ENCODE results near the gene TULP4.

TULP4 gene

DNA sequence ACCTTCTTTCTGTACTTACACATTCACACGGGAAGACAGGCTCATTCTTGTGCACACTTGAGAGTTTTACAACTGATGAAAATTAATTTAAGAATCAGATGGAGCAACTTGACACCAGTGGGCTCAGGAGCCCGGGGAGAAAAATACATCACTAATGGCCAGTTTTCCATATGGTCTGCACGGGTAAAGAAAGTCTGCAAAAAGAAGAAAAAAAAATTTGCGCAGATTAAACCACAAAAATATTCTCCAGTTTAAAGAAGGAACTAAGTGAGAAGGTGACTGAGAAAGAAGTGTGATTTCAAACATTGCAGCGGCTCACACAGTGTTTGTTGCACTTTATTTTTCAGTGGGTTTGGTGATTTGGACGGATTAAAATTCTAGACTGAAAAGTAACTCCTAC, at the start of gene TULP4:
Gene TULP4 (plus strand): TSS at position 301 of the 400 bp plus-strand sequence. CDS start 1,552 bp downstream, outside the sequence.
- DNase-seq (ENCODE audit: low read depth in 1 of 2, low spot score in 1 of 2): no peak

DNA sequence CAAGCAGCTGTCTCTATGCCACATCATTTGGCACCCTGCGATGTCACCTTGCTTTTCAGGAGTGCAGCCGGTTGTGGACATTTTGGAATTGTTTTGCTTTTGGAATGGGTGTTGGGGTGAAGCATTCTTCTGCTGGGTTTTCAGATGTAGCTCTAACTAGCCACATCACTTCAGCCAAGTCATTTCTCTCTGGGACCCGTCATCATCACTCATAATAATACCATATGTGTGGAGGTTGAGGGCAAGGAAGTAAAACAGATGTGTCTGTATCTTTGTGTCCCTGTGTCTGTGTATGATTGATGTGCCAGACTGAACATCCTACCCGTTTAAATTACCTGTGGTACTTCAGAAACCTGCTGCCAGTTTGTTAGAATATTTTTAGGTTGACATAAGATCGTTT, 49.5 kb upstream of the TULP4 start:
- DNase-seq (ENCODE audit: low read depth in 1 of 2, low spot score in 1 of 2): no peak

- DNase-seq (ENCODE audit: low read depth in 1 of 2, low spot score in 1 of 2): no peak
These were observed 48.1 kb upstream of the TULP4 start for GRCh38 chr6:158264180-158264579.

DNA sequence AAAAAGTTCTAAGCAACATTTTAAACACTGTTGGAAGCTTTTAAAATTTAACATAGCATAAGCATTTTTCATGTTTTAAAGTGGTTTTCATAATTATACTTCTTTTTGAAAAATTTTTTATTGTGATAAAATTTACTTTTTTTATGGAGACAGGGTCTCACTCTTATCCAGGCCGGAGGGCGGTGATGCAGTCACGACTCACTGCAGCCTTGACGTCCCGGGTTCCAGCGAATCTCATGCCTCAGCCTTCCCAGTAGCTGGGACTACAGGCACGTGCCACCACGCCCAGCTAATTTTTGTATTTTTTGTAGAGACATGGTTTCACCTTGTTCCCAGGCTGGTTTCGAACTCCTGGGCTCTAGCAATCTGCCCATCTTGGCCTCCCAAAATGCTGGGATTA, 46.1 kb upstream of the TULP4 start:
- DNase-seq (ENCODE audit: low read depth in 1 of 2, low spot score in 1 of 2): no peak

DNA sequence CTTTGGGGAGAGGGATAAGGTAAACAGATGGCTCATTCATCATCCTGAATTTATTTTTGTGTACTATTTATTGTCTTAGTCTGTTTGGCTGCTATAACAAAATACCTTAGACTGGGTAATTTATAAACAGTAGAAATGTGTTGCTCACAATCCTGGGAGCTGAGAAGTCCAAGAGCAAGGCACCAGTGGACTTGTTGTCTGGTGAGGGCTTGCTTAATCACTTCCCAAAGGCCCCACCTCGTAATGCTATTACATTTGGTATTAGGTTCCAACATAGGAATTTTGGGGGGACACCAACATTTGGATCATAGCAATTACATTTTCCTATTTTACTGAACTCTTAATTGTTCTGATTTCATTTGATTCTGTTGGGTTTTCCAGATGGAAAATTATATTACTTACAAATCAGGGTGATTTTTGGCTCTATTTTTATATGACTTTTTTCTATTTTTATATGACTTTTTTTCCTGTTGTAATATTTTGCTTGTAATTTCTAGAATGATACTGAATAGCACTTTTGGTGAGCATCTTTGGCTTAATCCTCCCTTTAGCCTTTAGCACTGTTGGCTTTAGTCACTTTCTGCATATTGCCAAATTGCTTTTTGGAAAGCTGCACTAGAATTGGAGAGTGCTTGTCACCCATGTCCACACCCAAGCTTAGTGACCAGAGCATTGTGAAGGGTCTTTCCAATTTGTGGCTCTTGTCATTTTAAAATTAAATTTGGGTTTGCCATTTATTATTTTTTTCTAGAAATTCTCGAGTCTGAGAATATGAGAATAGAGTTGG, 43.7 kb upstream of the TULP4 start:
- no peak for DNase-seq (ENCODE audit: low read depth in 1 of 2, low spot score in 1 of 2)

DNA sequence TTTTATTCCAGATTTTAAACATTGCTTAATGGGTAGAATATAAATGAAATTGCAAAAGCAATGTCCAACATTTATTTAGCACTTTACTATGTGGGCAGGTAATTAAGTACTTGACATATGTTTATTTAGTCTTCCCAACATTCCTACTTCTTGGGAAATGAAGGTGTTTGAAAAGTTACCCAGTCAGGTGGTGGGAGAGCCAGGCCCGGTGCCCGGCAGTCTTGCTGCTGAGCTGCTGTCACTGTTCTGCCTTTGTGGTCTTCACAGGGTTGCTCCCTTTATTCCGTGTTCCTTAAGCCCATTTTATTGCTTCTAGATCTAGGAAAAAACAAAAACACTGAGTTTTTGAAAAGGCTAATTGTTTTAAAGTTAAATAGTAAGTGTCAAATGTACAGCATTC, 42.6 kb upstream of the TULP4 start:
- DNase-seq (ENCODE audit: low read depth in 1 of 2, low spot score in 1 of 2): no peak

- DNase-seq (ENCODE audit: low read depth in 1 of 2, low spot score in 1 of 2): no peak
These were observed 41.7 kb upstream of the TULP4 start for GRCh38 chr6:158270389-158271127.

DNA sequence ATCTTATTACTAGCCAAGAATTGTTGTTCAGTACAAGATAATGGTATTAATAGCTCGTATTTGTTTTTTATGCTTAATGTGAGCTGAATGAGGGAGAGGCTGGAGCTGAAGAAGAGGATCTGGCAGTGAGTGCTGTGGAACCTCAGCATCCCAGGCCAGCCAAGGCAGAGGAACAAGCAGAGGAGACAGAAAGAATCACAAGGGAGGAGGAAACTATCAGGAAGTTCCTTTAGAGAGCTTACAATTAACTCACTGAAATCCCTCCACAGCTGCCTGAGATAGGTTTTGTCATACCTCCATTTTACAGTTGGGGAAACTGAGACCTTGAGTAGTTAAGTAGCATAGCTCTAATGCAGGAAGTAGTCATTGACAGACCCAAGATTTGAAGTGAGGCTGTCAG, 39.9 kb upstream of the TULP4 start:
- no peak for DNase-seq (ENCODE audit: low read depth in 1 of 2, low spot score in 1 of 2)

DNA sequence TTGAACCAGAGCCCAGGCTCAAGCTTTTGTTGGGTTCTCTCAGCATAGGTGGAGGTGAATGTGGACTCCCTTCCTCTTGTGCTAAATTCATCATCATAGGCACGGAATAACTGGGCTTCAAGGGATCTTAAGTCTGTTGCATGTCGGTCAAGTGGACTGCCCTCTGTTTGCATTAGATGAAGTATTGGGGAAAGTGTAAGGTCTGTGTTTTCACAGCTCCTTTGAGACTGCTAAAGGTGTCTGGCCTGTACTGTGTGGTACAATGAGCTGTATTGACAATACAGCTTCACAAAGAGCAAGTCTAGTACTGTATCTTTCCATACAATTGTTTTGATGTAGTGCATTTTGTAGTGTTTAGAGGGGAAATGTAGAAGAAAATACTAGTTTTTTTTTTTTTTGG, 34.3 kb upstream of the TULP4 start:
- DNase-seq (ENCODE audit: low read depth in 1 of 2, low spot score in 1 of 2): no peak

DNA sequence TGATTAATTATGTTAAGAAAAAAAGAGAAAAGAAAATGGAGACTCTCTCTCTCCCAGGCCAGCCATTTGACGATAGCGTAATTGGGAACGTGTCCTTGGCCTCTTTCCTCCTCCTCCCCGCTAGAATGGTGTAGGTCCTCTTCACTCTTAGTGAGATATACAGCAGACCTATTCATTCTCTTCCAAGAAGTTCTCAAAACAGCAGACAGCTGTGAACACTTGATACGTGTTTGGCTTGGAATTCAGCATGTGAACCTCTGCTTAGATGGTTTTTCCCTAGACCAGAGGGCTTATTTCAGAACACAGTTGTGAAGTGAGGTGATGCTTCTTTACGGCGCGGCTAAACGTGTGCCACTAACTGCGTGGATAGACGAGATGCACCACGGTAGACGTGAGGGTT, 32.6 kb upstream of the TULP4 start:
- DNase-seq (ENCODE audit: low read depth in 1 of 2, low spot score in 1 of 2): no peak

DNA sequence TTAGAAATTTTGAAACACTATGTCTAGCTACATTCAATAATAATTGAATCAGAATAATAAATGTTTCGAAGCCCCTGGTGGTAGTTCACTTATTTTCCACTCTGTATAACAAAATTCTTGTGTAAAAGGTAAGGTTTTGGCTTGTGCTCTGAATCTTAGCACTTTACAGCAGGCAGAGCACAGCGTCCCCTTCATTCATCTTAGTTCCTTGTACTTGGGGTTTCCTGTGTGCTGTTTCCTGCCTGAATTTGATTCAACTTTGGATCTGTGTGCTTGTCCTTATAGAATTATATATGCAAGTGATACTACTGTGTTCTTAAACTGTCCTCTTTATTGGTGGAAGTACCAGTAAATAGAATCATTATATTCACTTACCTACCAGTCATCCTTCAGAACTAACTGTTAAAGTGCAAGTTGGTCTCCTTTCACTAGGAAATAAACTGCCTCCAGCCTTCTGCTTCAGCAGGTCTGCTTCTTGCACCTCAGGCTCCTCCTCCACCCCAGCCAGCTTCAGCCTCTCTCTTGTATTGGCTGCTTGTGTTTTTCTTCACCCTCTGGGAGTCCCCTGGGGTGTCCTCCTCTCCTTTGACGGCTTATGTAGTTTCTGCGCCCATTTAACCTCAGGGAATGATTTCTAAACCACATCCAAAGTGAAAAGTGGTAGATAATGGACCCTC, 28.8 kb upstream of the TULP4 start:
- no peak for DNase-seq (ENCODE audit: low read depth in 1 of 2, low spot score in 1 of 2)

- DNase-seq (ENCODE audit: low read depth in 1 of 2, low spot score in 1 of 2): no peak
These were observed 28.0 kb upstream of the TULP4 start for GRCh38 chr6:158284007-158284875.

DNA sequence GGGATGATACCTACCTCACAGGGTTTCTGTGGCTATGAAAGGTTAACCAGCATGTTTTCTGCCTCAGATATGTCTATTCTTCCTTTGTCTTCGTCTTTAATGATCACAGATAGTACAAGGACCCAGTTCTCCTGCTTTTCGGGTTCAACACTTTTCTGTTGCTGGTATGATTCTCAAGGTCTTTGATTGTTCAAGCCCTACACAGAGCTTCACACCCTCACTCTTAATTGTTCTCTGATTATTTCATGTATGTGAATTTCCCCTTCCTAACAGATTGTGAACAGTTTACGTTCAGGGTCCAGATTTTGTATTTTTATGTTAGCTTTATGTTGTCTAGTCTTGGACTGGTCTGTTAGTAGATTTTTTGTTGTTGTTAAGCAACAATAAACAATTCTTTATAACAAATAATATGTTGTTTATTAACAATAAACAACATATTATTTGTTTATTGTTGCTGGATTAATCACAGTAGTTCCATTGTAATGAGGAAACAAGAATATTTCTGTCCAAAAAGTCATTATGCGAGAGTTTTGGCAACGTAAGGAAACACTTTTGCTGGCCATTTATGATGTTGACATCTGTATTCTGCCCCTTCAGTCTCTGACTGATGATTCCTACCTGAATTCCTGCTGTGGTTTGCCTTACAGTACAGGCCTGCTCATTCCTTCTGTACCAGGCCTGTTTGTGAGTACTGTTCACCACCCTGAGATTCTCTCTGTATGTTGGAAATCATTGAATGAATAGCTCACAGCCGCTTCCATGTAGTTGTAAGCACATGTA, 27.2 kb upstream of the TULP4 start:
- DNase-seq (ENCODE audit: low read depth in 1 of 2, low spot score in 1 of 2): no peak

- DNase-seq (ENCODE audit: low read depth in 1 of 2, low spot score in 1 of 2): no peak
These were observed 26.6 kb upstream of the TULP4 start for GRCh38 chr6:158285656-158286021.

DNA sequence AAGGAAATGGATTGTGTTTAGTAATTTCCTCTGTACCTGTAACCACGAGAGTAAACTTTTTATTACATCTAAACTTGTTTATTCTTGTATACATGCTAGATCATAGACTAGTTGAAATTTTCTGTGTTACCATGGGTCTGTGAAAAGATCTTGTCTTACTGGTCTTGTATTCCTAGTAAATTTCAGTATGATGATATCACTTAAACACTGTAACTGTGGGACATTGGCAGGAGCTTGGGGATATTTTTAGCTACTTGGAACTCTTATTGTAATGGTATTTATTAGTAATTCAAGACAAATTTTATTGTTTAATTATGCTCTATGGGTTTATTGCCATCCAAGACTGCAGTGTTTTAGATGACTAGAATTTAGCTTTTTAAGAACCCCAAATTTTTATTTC, 25.9 kb upstream of the TULP4 start:
- no peak for DNase-seq (ENCODE audit: low read depth in 1 of 2, low spot score in 1 of 2)

- no peak for DNase-seq (ENCODE audit: low read depth in 1 of 2, low spot score in 1 of 2)
These were observed 25.2 kb upstream of the TULP4 start for GRCh38 chr6:158287047-158287446.

- DNase-seq (ENCODE audit: low read depth in 1 of 2, low spot score in 1 of 2): no peak
These were observed 22.2 kb upstream of the TULP4 start for GRCh38 chr6:158290040-158290439.

- DNase-seq (ENCODE audit: low read depth in 1 of 2, low spot score in 1 of 2): peak in 1 of 2 donors; percentile 31
These were observed 21.6 kb upstream of the TULP4 start for GRCh38 chr6:158290659-158291058.

- no peak for DNase-seq (ENCODE audit: low read depth in 1 of 2, low spot score in 1 of 2)
These were observed 20.2 kb upstream of the TULP4 start for GRCh38 chr6:158292016-158292415.

DNA sequence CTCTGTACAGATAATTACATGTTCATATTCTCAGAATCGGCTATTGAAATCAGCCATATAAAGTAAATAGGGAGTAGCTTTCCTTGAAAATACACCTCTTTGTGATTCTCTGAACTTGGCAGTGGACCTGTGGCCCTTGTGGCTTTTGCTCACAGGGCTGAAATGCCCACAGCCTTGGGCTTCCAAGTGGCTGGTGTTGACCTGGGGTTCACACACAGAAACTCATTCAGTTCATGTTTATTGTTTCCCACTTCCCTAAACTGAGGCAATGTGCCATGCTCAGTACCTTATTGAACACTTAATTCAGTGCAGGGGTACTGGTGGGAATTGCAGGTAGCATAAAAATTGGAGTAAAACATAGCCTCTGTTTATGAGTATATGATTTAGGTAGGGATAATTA, 19.1 kb upstream of the TULP4 start:
- no peak for DNase-seq (ENCODE audit: low read depth in 1 of 2, low spot score in 1 of 2)
